ENCODE measurements around the gene LY6G5B. TPM values are rescaled to one million over a fixed set of nuclear protein-coding genes. Genes with fewer than 3 reads are reported as not detected.

Gene LY6G5B
- total RNA-seq, 4 donors from 2014 or later: 4.2 to 21.3 (median 7.1) TPM

DNA sequence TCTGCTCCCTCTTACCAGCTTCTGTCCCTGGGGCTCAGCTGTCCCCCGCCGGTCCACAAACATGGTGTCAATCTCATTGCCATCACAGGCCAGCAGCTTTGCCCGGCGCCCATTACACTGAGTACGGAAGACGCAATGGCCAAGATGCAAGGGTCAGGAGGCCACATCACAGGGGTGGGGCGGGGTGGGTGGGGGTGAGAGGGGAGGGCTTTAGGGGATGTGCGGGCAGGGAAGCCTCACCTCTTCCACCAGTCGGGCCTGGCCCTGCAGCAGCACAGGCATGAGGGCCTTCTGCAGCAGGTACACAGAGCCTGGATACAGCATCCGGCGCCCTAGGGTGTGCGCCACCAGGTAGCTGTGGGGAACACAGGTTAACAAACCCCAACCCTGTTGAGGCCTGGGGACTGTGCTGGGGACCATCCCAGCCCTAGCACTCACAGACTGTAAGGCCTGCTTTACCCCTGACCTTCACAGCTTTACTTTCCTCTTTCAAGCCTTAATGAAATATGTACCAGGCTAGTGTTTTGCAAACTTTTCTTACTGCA is 21.9 kb downstream of the LY6G5B start:
- no peak for DNase-seq (ENCODE audit: low spot score in 2 of 2)
- H3K4me3 ChIP-seq (ENCODE audit: low read depth, poor library complexity, severe bottlenecking): no peak overlapping the region
- TF ChIP-seq, protein P1, sequence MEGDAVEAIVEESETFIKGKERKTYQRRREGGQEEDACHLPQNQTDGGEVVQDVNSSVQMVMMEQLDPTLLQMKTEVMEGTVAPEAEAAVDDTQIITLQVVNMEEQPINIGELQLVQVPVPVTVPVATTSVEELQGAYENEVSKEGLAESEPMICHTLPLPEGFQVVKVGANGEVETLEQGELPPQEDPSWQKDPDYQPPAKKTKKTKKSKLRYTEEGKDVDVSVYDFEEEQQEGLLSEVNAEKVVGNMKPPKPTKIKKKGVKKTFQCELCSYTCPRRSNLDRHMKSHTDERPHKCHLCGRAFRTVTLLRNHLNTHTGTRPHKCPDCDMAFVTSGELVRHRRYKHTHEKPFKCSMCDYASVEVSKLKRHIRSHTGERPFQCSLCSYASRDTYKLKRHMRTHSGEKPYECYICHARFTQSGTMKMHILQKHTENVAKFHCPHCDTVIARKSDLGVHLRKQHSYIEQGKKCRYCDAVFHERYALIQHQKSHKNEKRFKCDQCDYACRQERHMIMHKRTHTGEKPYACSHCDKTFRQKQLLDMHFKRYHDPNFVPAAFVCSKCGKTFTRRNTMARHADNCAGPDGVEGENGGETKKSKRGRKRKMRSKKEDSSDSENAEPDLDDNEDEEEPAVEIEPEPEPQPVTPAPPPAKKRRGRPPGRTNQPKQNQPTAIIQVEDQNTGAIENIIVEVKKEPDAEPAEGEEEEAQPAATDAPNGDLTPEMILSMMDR (IDR thresholded peaks at IDR 0.05): no peak
- TF ChIP-seq POLR2A (IDR thresholded peaks at IDR 0.05): no peak
- intact Hi-C loops (cut with DNase I; ENCODE audit: low total_unique reads): no loop called here
- WGBS, 2 donors: 91 to 96% methylated on average over 11 to 12 of the region's 12 CpGs

DNA sequence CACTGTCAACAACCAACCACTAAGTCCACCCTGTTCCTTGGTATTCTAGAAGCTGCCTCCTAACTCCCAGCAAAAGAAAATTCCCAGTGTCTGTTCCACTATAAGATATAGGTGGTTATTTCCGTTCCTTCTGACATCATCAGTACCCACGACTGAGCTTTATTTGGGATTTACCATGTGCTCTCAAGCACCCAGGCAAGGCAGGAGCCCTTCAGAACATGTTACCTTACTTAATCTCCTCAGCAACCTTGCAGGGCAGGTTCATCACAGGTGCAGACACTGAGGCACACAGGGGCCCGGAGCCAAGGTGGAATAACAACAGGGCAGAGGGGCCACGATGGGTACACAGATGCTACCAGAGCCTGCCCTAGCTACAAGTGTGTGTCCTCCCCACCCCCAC is 22.6 kb downstream of the LY6G5B start:
- H3K4me3 ChIP-seq (ENCODE audit: low read depth, poor library complexity, severe bottlenecking): no peak overlapping the region
- DNase-seq (ENCODE audit: low spot score in 2 of 2): no peak
- intact Hi-C loops (cut with DNase I; ENCODE audit: low total_unique reads): no loop called here
- 80 to 85% methylated on average over 4 of the region's 4 CpGs for WGBS, 2 donors
- TF ChIP-seq, protein P1 (IDR thresholded peaks at IDR 0.05): no peak
- TF ChIP-seq POLR2A (IDR thresholded peaks at IDR 0.05): no peak

DNA sequence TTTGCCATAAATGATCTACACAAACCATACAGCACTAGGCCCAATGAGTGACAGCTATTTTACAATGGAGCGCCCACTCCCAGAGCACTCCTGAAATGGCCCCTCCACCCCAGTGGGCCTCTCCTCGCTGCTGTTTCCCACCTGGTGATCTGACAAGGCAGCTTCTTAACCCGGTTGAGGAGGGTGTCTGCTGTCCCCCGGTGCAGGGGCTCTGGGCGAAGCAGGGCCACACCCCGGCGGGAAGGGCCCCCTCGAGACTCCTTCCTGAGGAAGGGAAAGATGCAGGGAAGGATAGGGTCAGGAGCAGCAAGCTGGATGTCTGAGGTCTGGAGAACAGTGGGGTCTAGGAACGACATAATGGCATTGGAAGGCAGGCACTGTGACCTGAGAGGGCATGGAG is 23.1 kb downstream of the LY6G5B start:
- no peak overlapping the region for H3K4me3 ChIP-seq (ENCODE audit: low read depth, poor library complexity, severe bottlenecking)
- WGBS, 2 donors: 90 to 92% methylated on average over 9 of the region's 9 CpGs
- no peak for DNase-seq (ENCODE audit: low spot score in 2 of 2)
- TF ChIP-seq, protein P1 (IDR thresholded peaks at IDR 0.05): no peak
- intact Hi-C loops (cut with DNase I; ENCODE audit: low total_unique reads): no loop called here

DNA sequence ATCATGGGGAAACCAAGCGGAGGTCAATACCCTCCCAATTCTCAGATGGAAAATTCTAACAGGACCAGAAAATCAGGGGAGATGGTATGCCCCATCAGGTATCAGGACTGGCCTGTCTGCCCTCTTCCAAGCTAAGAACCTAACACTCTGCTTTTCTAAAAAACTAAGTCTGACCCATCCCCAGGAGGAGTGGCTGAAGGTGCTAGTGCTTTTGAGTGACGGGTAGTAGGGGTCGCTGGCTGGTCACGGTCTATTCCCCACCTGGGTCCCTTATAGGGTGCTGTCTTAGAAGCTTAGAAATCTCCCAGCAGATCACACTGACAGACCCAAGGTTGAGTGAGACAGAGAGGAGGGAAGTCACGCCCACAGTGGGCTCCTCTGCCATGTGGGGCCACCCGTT is 23.8 kb downstream of the LY6G5B start:
- TF ChIP-seq, protein P1 (IDR thresholded peaks at IDR 0.05): no peak
- no peak for TF ChIP-seq POLR2A (IDR thresholded peaks at IDR 0.05)
- intact Hi-C loops (cut with DNase I; ENCODE audit: low total_unique reads): no loop called here
- no peak overlapping the region for H3K4me3 ChIP-seq (ENCODE audit: low read depth, poor library complexity, severe bottlenecking)
- no peak for DNase-seq (ENCODE audit: low spot score in 2 of 2)
- 88 to 96% methylated on average over 6 of the region's 6 CpGs for WGBS, 2 donors

DNA sequence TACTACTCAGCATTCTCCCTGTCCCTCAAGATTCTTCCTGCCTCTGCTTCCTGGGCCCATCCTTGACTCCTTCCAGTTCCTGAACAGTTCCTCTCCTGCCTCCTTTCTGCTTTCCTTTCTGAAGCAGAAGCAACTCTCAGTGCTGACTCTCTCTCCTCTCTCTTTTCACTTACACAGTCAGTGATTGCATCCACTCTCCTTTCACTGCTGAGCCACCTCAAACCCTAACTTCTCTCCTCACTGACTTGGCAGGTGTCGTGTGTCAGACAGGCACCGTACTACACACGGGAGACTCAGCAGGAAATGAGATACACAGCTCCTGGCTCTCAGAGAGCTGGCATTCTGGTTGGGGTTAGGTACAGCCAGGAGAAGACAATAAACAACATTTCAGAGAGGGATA is 27.8 kb downstream of the LY6G5B start:
- 30 to 31% methylated on average over 3 of the region's 3 CpGs for WGBS, 2 donors
- TF ChIP-seq, protein P1 (IDR thresholded peaks at IDR 0.05): no peak
- no peak overlapping the region for H3K4me3 ChIP-seq (ENCODE audit: low read depth, poor library complexity, severe bottlenecking)
- no peak for DNase-seq (ENCODE audit: low spot score in 2 of 2)
- intact Hi-C loops (cut with DNase I; ENCODE audit: low total_unique reads): no loop called here

DNA sequence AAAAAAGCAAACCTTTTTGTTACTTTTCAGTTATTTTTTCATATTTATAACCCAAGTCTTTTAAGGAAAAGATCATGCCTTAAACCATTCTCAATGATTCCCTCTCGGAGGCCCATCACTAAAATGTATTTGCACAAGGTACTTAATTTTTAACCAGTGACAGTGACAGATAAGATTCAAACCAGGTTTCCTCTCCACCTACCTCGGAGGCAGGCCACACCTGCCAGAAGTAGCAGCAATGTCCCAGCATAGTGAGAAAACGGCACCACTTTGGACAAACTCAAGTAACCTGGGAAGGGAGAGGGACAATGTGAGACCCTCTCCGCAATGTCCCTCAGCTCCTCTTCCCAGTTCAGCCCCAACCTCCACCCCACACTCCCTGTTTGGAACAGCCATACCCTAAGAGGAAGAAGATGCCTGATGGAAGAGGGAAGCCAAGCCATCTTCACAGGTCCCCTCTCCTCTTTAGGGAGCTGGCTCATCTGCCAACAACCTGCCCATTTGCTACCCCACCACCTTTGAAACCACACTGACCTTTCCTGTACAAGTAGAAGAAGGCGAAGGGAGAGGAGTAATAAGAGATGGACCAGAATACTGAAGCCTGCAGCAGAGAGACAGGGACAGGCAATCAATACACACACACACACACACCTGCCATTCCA is 31.1 kb downstream of the LY6G5B start:
- WGBS, 2 donors: 76 to 82% methylated on average over 5 of the region's 5 CpGs
- H3K4me3 ChIP-seq (ENCODE audit: low read depth, poor library complexity, severe bottlenecking): no peak overlapping the region
- TF ChIP-seq, protein P1 (IDR thresholded peaks at IDR 0.05): no peak
- TF ChIP-seq POLR2A (IDR thresholded peaks at IDR 0.05): no peak
- intact Hi-C loops (cut with DNase I; ENCODE audit: low total_unique reads): no loop called here
- no peak for DNase-seq (ENCODE audit: low spot score in 2 of 2)
